ENCODE data around the gene PFKP.

The PFKP gene

GRCh38 chr10:3067859-3068179 is 471 bp downstream of the PFKP start:
- peak overlapping the region; percentile 92 for H2AFZ ChIP-seq
- H3K9me3 ChIP-seq (ENCODE audit: control insufficient read depth, low read length): no peaks in the 10 kb centered on the region
- H3K36me3 ChIP-seq (ENCODE audit: control insufficient read depth, insufficient read depth, low read length): no peaks in the 10 kb centered on the region
- no peak for TF ChIP-seq CTCF (IDR thresholded peaks at IDR 0.05)
- H3K4me2 ChIP-seq (ENCODE audit: low read length): peak overlapping the region; percentile 97
- no peaks in the 10 kb centered on the region for H3K4me1 ChIP-seq
- no peaks in the 10 kb centered on the region for H3K27me3 ChIP-seq (ENCODE audit: control insufficient read depth, insufficient read depth, low read length)
- H3K9ac ChIP-seq: no peak overlapping the region
- H3K4me3 ChIP-seq (ENCODE audit: low read depth, low read length): peak overlapping the region; percentile 76
- H3K27ac ChIP-seq: no peak overlapping the region
- no peaks in the 10 kb centered on the region for H3K79me2 ChIP-seq

- no peaks in the 10 kb centered on the region for H3K4me1 ChIP-seq
- no peak overlapping the region for H3K9ac ChIP-seq
- no peaks in the 10 kb centered on the region for H3K36me3 ChIP-seq (ENCODE audit: control insufficient read depth, insufficient read depth, low read length)
- TF ChIP-seq CTCF (IDR thresholded peaks at IDR 0.05): peak; percentile 14
- no peaks in the 10 kb centered on the region for H3K79me2 ChIP-seq
- H3K9me3 ChIP-seq (ENCODE audit: control insufficient read depth, low read length): no peaks in the 10 kb centered on the region
- peak overlapping the region; percentile 97 for H3K4me2 ChIP-seq (ENCODE audit: low read length)
- H2AFZ ChIP-seq: peak overlapping the region; percentile 92
- no peaks in the 10 kb centered on the region for H3K27me3 ChIP-seq (ENCODE audit: control insufficient read depth, insufficient read depth, low read length)
- no peak overlapping the region for H3K27ac ChIP-seq
- peak overlapping the region; percentile 76 for H3K4me3 ChIP-seq (ENCODE audit: low read depth, low read length)
These were observed 1.0 kb downstream of the PFKP start for GRCh38 chr10:3068201-3068967.

- H3K4me2 ChIP-seq (ENCODE audit: low read length): peak overlapping the region; percentile 97
- H3K4me3 ChIP-seq (ENCODE audit: low read depth, low read length): peak overlapping the region; percentile 76
- no peaks in the 10 kb centered on the region for H3K79me2 ChIP-seq
- H3K36me3 ChIP-seq (ENCODE audit: control insufficient read depth, insufficient read depth, low read length): no peaks in the 10 kb centered on the region
- H2AFZ ChIP-seq: peak overlapping the region; percentile 92
- H3K27ac ChIP-seq: no peak overlapping the region
- no peaks in the 10 kb centered on the region for H3K9me3 ChIP-seq (ENCODE audit: control insufficient read depth, low read length)
- H3K9ac ChIP-seq: no peak overlapping the region
- H3K27me3 ChIP-seq (ENCODE audit: control insufficient read depth, insufficient read depth, low read length): no peaks in the 10 kb centered on the region
- no peaks in the 10 kb centered on the region for H3K4me1 ChIP-seq
- no peak for TF ChIP-seq CTCF (IDR thresholded peaks at IDR 0.05)
These were observed 1.8 kb downstream of the PFKP start for GRCh38 chr10:3068968-3069737.

GRCh38 chr10:3069876-3070275 is 2.5 kb downstream of the PFKP start:
- Histone ChIP-seq H3K27ac (no peak overlapping the region), H3K4me2 (ENCODE audit: low read length) (no peak overlapping the region), H3K4me3 (ENCODE audit: low read depth, low read length) (no peak overlapping the region), H3K4me1 (no peaks in the 10 kb centered on the region), H3K9ac (no peak overlapping the region), H3K36me3 (ENCODE audit: control insufficient read depth, insufficient read depth, low read length) (no peaks in the 10 kb centered on the region), H3K79me2 (no peaks in the 10 kb centered on the region), H2AFZ (no peak overlapping the region), H3K27me3 (ENCODE audit: control insufficient read depth, insufficient read depth, low read length) (no peaks in the 10 kb centered on the region), H3K9me3 (ENCODE audit: control insufficient read depth, low read length) (no peaks in the 10 kb centered on the region)
- no peak for TF ChIP-seq CTCF (IDR thresholded peaks at IDR 0.05)
